Uterus (tissue), 4 donors: ENCODE results near the gene ZNF628. TPM values are rescaled to one million over a fixed set of nuclear protein-coding genes. Genes with fewer than 3 reads are reported as not detected.
A peak's percentile ranks its signal among the peaks of the same experiment; 100 is the strongest.

Experiments
- DNase-seq, 2 donors: peaks; one replicate each; pipeline ENCODE4 v3.0.0-alpha.2; 2019 to 2020
- H3K27ac ChIP-seq, 2 donors: fragments of 200-600 bp; sonication (generic); 1 replicate in 1 of 2; 2 replicates in 1 of 2; pipeline ENCODE4 v1.5.1; 2016 to 2018
- H3K27me3 ChIP-seq, 2 donors: fragments of 200-600 bp; sonication (generic); one replicate each; pipeline ENCODE4 v1.5.1; 2018 to 2019; ENCODE audit warnings: control low read depth in 1 of 2
- H3K36me3 ChIP-seq, 2 donors: fragments of 200-600 bp; sonication (generic); one replicate each; pipeline ENCODE4 v1.5.1; 2019; ENCODE audit warnings: control low read depth in 1 of 2
- H3K4me1 ChIP-seq, 2 donors: fragments of 200-600 bp; sonication (generic); one replicate each; pipeline ENCODE4 v1.5.1; 2018 to 2019; ENCODE audit warnings: control low read depth in 1 of 2
- H3K4me3 ChIP-seq, 2 donors: fragments of 200-600 bp; sonication (generic); 1 replicate in 1 of 2; 2 replicates in 1 of 2; pipeline ENCODE4 v1.5.1; 2018 to 2019; ENCODE audit warnings: mild to moderate bottlenecking in 1 of 2
- H3K9me3 ChIP-seq, 2 donors: fragments of 200-600 bp; sonication (generic); one replicate each; pipeline ENCODE4 v1.5.1; 2019; ENCODE audit warnings: control low read depth in 1 of 2
- CTCF ChIP-seq, 4 experiments: fragments of 200-600 bp in 2 of 4; fragments of 450-650 bp in 2 of 4; sonication (generic) in 2 of 4; IDR thresholded peaks; one replicate each; pipeline ENCODE4 v1.5.1; 2016 to 2019; ENCODE audit warnings: antibody characterized with exemption in 4 of 4, mild to moderate bottlenecking in 2 of 4, moderate library complexity in 1 of 4
- POLR2A ChIP-seq, 2 donors: fragments of 450-650 bp; IDR thresholded peaks; one replicate each; pipeline ENCODE4 v1.6.1; 2016; ENCODE audit warnings: antibody characterized with exemption in 2 of 2, mild to moderate bottlenecking in 1 of 2, moderate library complexity in 1 of 2
- intact Hi-C: fragments of 100-400 bp; cut with DNase I; formaldehyde crosslinking; loops from one replicate; pipeline ENCODE4 v1.15.1; 2023; ENCODE audit warnings: low total_unique reads
- total RNA-seq, 4 donors: library from RNA; depleted of rRNA in 3 of 4; stranded (reverse); fragments of >200 nt in 3 of 4; gene quantifications; one replicate each; pipeline versions ENCODE4 v1.1.0 to v1.2.4, GENCODE V29; 2014 to 2023
- donor health status: DM: yes; HTN: yes; CAD: no.

The ZNF628 gene
- total RNA-seq, 4 donors from 2014 or later, result 1.0 to 29.5 (median 11.9) TPM; not detected in 1

GRCh38 chr19:55474269-55475265 lies 1.9 kb upstream of the ZNF628 start:
- H3K27ac ChIP-seq, result peak overlapping the region; percentile 27 to 48
- no peaks in the 10 kb centered on the region for H3K9me3 ChIP-seq
- TF ChIP-seq CTCF (IDR thresholded peaks at IDR 0.05), result no peak
- no peak for TF ChIP-seq POLR2A (IDR thresholded peaks at IDR 0.05)
- H3K36me3 ChIP-seq, result no peaks in the 10 kb centered on the region
- no peaks in the 10 kb centered on the region for H3K27me3 ChIP-seq
- intact Hi-C loops, result no loop called here
- no peak for DNase-seq
- H3K4me3 ChIP-seq, result no peak overlapping the region
- H3K4me1 ChIP-seq, result peaks cover 0 to 7% of the 10 kb centered on the region in 2 donors

- Histone ChIP-seq H3K4me3 (peak overlapping the region in 1 of 2 donors; percentile 62), H3K4me1 (peaks cover 0 to 10% of the 10 kb centered on the region in 2 donors)
- intact Hi-C loops, result no loop called here
Measured at GRCh38 chr19:55477905-55478304, 1.5 kb downstream of the ZNF628 start.

GRCh38 chr19:55478364-55478763 lies 1.9 kb downstream of the ZNF628 start:
- no peak for DNase-seq
- H3K36me3 ChIP-seq, result no peaks in the 10 kb centered on the region
- H3K4me3 ChIP-seq, result no peak overlapping the region
- TF ChIP-seq POLR2A (IDR thresholded peaks at IDR 0.05) (no peak), CTCF (IDR thresholded peaks at IDR 0.05) (no peak)
- no peaks in the 10 kb centered on the region for H3K9me3 ChIP-seq
- intact Hi-C loops, result no loop called here
- H3K27me3 ChIP-seq, result no peaks in the 10 kb centered on the region
- peaks cover 0 to 10% of the 10 kb centered on the region in 2 donors for H3K4me1 ChIP-seq
- no peak overlapping the region for H3K27ac ChIP-seq

More at GRCh38 chr19:55477905-55478304, 1.5 kb downstream of the ZNF628 start:
- no peak for TF ChIP-seq POLR2A (IDR thresholded peaks at IDR 0.05)
- TF ChIP-seq CTCF (IDR thresholded peaks at IDR 0.05), result no peak
- Histone ChIP-seq H3K27ac (peak overlapping the region in 1 of 2 donors; percentile 98), H3K36me3 (no peaks in the 10 kb centered on the region), H3K27me3 (no peaks in the 10 kb centered on the region), H3K9me3 (no peaks in the 10 kb centered on the region)
- no peak for DNase-seq

GRCh38 chr19:55479045-55479444 lies 2.6 kb downstream of the ZNF628 start:
- Histone ChIP-seq H3K4me3 (no peak overlapping the region), H3K36me3 (no peaks in the 10 kb centered on the region), H3K27me3 (no peaks in the 10 kb centered on the region), H3K27ac (no peak overlapping the region), H3K9me3 (no peaks in the 10 kb centered on the region), H3K4me1 (peaks cover 0 to 8% of the 10 kb centered on the region in 2 donors)
- no peak for DNase-seq
- intact Hi-C loops, result no loop called here
- TF ChIP-seq POLR2A (IDR thresholded peaks at IDR 0.05) (no peak), CTCF (IDR thresholded peaks at IDR 0.05) (no peak)
